NCI-H510A (cell line): ENCODE results near the gene ADAMTS17.
"Not testable (repeated sequence)": the region's sequence is repeated elsewhere in the genome, so short reads cannot be mapped to it uniquely, and the experiment has no call there.

Experiments used
- DNase-seq: peaks from one replicate; lab custom pipeline; 2025; lab: John Stamatoyannopoulos, UW

The ADAMTS17 gene

DNA sequence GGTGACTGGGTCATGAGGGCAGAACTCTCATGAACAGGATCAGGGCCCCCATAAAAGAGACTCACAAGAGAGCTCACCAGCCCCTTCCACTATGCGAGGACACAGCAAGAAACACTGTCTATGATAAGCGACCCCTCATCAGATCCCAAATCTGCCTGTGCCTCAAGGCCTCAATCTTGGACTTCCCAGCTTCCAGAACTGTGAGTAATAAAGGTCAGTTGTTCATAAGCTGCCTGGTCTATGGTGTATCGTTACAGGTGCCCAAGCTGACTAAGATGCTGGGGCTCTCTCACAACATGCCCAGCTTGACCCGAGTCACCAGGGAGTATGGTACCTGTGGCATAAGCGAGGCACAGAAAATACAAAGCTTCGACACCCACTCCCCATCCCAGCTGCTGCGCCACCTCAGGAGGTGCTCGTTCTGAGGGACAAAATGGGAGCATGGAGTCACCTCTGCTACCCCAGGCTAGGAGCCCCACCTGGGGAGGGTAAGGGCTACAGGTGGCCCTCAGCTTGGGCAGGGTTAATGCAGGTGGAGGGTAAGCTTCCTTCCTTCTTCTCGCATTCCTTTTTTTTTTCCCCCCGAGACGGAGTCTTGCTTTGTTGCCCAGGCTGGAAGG lies 234.1 kb downstream of the ADAMTS17 start:
- no peak for DNase-seq

DNA sequence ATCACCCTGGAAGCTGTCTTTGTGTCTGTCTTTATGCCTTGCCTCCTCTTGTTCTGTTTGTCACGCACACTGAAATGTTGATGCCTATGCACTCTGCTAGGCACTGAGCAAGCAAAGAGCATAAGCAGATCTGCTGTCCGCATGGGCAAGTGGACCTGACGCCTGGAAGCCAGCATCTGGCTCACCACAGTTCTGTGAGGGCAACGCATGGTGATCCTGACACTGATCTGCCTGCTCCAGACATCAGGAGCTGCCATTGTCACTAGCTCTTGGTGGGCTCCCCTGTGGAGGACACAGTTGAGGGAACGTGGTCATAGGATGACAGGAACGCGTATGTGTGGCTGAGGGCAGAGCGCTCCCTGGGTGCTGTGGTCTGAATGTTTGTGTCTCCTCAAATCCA lies 234.6 kb downstream of the ADAMTS17 start:
- DNase-seq, result no peak

DNA sequence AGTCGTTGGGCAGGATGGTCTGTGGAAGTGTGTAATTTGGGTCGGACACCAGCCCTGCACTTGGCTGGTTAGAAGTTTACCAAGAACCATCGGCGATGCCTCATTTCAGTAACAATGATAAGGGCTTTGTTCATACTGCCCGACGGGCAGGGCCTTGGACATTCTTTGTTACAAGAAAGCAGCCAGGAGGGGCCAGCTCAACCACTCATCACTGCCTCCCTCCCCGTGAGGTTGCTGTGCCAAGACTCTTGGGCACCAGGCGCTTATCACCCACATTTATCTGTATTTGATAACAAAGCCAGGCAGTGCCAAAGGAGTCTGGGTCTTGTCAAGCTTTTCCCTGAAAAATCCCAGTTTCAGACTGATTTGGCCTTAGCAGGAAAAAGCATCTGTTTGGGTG lies 235.0 kb downstream of the ADAMTS17 start:
- no peak for DNase-seq

DNA sequence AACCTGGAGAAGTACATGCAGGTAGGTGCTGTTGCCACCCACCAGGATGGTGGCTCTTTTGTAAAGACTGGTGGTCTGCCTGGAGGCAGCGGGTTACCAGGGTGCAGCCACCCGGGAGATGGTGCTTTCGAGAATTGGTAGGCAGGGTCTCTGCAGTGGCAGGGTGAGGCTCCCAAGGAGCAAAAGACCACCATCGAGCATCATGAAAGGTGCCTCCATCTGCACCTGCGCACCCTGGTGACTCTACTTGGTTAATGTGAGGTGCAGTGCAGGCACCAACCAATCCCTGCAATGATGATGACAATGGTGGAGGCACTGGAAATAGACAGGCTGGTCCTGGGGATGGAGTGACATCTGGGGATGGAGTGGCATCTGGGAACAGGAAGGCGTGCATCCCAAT lies 236.7 kb downstream of the ADAMTS17 start:
- DNase-seq, result no peak

DNA sequence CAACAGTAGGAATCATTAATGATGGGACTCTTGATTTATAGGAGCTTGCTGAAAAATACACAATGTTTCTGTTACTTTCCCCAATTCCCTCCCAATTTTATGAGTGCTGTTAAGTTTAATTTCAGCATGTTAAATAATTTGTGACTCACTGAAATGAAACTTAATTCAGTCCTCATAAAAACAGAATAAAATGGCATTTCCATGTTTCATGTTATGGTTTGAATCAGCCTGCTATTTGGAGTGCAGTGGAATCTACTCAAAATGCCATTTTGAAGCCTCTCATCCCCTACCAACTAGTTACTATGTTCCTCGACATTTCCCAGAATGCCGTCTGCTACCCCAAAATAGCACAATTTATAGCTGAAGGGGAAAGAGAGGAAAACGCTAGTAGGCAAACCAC lies 237.5 kb downstream of the ADAMTS17 start:
- DNase-seq, result no peak

DNA sequence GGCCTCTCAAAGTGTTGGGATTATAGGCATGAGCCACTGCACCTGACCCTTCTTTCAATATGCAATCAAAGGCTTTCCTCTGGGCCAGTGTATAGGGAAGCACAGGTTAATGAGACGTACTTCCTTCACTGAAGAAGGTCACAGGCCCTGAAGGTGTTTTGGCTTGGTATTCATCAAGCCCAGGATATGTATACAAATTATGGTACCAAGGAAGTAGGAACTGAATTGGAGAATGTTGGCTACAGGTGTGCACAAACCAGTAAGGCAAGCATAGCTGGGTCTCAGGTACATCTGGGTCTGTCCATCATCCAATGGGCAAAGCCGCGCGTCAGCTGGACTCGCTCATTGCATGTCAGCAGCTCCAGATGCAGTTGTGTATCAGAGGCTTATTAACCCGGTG lies 237.9 kb downstream of the ADAMTS17 start:
- no peak for DNase-seq

DNA sequence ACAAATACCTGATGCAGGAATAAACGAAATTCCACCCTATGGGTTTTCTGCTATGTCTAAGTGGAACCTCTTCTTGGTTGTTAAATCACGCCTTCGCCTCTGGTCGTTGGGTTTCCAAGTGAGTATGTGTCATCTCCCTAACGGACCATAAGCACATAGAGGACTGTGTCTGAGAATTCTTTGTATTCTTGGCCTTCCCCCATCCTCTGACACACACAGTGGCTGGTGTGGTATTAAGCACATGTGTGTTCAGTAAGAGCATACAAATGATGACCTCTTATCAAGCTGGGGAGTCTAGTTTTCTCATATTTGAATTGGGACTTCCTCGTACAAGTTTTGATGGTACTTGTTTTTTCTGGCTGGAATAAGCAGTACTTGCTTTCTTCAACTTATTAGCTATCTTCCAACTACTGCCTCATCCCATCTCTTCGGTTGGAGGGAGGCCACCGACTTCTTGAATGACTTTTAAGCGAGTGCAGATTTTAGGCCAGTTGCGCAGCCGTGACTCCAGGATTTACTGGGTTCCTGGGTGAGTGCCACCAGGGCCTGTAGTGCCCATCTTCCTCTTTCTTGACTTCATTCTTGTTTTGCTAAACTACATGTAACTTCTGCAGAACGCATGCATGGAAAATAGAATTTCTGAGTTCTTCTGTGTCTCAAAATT lies 240.2 kb downstream of the ADAMTS17 start:
- DNase-seq, result no peak

DNA sequence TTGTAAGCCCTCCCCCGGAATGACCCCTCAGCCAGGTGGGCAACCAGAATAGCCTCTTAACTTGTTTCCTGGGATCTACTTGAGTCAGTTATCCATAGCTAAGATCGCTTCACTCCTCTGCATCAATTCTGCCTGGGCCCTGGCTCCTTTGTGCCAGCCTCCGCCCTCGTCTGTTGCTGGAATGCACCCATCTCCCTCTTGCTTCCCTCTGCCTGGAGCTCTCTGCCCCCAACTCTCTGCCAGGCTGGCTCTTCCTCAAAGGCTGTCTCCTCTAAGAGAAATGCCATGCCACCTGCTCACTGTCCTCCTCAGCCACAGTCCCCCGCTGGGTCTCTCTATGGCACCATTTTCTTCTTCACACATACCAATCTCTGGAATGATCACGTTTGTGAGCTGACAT lies 240.8 kb downstream of the ADAMTS17 start:
- no peak for DNase-seq

DNA sequence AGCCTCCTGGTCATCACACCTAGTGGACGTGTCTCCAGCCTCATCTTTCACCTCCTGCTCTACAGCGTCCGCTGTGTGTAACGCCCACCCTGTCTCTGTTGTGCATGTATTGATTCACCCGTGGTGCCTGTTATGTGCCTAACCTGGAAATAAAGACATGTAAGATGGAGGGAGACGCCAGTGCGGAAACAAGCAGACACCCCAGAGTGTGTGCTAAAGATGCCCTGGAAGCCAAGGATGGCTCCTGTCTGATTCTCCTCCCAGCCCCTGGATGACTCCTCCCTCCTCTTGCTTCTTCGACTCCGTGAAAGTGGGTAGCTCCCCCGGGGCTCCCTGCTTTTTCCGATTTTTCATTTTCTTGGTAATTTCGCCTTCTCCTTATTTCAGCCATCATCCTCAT lies 241.8 kb downstream of the ADAMTS17 start:
- no peak for DNase-seq

DNA sequence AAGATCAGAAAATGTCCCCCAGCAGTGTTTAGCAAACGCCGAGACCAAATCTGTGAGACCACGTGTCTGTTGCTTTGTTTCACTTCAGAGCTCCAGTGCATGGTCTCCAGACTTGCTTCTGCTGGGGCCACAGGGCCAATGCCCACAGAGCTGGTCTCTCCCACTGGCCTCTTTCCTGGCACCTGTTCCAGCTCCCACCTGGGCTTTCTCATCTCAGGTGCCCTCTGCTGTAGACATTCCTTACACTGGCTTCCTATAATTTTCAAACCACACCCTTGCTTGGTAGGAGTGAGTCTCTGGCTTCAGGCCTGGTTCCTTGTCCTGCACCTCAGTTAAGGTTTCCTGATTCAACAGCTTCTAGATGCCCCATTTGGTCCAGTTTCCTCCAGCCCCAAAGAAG lies 243.1 kb downstream of the ADAMTS17 start:
- DNase-seq, result no peak

DNA sequence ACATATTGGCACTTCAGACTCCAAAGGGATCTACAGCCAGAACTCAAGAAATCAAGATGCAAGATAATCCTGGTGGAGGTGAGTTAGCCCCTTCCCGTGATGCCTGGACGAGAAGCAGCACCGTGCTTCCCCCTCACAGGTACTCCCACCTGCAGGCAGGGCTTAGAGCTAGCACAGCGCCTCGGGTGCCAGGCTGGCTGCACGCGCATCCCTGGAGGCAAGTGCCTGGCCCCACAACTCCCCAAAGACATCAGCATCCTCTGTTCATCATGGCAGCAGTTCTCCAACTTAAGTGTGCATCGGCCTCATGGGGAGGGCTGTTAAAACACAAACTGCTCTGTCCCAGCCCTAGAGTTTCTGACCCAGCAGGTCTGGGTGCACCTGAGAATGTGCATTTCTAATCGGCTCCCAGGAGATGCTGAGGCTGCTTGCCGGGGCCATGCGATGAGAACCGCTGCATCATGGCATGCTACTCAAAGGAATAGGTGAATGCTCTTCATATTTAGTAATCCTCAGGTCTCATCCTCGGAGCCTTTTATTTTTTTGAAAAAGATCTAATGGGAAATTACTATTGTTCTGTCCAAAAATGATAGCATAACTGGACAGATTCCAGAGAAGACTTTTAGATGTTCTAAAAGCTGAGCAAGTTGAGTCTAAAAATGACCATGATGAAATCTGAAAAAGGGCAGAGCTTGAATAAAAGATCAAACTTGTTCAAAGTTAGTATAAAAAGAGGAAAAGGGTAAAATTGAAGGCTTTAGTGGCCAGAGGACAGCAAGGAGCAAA lies 244.2 kb downstream of the ADAMTS17 start:
- DNase-seq, result no peak

DNA sequence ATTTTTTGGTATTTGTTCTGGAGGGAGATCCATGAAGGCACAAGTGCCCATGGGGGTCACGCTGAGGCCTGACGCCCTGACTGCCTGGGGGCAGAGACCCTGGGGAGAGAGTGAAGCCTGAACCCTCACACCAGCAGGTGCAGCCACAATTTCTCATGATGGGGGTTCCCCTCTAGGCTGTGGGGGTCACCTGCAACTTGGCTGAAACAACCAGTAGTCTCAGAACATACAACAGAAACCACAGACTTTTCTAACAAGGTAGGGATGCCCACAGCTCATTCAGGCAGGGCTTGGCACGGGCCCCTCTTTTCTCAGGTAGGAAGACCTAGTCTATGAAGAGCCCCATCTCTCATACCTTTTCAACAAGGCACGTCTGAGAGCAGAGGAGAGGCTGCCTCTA lies 245.1 kb downstream of the ADAMTS17 start:
- DNase-seq, result no peak

DNA sequence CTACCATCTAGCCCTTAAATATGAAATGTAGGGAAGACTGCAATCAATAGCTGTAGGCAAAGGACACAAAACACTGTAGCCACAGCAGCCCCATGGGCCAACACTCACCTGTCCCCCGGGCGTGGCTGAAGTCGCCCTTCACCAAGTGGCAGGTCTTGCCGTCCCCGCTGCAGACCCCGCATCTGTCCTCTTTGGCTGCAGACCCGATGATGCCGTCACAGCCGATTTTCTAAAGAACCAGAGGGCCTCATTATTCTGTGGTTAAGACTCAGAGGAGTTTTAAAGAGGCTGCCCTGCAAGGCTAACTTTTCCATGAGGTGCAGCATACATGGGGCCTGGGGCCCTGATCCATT lies 245.6 kb downstream of the ADAMTS17 start:
- DNase-seq, result no peak

DNA sequence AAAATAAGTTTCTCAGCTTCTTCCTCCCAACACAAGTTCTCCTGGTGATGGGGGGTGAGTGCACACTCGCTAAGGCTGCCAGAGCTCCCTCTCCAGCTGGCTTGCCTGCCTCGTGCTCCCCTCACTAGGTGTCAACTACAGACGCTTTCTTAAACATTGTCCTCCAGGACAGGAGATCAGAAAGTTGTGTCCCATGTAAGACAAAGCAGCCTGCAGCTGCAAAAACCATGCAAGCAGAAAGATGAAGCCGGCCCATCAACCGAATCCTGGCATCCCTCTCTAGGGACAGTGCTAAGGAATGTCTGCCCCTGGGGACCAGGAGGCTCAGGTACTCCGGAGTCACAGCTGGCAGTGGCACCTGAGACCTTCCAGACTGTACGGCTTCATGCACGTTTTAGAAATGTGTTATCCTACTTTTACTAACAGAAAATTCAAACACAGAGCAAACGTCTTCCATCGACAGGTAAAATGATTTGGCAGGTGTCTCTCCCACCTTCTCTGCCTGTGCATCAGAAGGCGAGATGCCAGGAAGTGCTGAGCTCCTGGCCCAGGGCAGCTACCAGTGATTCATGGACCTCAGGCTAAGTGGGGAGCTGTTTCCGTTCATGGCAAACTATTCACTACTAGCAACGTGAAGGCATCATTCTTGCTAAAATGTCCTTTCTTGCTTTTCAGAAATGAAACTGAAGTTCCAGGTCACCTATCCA lies 246.1 kb downstream of the ADAMTS17 start:
- no peak for DNase-seq

DNA sequence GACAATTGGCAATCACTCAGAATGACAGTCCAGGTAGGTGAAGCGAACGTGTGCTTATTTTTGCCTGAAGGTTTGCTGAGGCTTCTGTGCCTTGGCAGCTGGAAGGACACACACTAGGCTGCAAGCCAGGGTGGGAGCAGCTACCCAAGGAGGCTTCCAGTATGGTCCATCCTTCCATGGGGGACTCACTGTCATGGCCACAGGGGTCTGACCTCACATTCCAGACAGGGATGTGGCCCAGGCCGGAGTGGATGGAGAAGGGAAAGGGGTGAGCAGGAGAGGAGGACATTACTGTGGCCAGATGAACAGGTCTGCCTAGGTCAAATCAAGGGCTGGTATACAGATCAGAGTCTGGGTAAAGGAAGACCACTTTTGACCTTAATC lies 247.7 kb downstream of the ADAMTS17 start:
- DNase-seq, result no peak

DNA sequence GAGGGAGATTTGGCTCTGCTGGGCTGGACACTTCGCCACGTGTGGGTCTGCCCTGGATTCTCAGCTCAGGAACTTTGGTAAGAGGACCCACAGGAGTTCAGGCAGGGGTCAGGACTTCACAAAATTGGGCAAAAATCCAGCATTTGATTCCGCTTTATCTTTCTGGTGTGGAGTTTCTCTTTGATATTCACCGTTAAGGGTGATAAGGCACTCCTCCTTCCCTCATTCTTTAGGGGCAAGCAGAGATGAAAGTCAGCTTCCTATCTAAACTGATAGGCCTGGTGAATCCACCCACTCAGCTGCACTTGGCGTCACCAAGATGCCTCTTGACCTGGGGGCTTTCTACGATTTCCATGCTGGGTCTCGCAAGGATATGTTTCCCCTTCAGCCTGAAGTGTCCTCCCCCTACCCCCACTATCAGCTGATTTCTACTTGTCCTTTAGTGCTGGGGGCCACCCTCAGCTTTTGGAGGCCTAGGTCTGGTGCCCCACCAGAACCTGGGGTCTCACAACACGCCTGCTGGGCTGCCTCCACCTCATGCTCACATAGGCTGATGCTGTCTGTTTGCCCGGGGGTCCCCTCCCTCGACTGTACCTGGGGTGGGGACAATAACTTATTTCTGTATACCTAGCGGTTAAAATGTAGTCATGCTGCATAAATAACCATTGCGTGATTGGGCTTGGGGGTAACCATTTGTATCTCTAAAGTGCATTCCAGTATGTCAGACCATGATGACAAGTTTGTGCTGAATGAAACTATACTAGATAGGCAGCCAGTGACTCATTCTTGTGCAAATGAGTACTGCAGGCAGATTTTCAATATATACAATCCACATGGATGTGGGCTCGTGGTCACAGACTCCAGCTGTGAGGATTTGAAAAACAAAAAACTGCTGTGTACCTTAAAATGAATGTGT lies 248.3 kb downstream of the ADAMTS17 start:
- no peak for DNase-seq

DNA sequence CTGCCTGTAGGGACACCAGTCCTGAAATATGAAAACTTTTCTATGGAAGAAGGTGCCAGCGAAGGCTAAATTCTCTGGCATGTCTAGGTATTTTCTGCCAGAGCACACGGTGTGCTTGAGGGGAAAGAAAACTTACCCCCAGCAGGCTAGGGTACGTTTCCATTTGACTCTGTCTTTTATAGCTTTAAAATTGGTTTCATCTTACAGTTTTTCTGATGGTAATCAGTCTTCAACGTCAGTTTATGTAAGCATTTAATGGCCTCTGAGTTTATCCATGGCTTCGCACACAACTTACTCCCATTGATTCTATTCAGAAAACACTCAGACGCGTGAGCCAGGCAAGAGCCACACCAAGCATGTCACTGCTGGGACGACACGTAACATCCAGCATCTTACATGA lies 249.7 kb downstream of the ADAMTS17 start:
- DNase-seq, result no peak

DNA sequence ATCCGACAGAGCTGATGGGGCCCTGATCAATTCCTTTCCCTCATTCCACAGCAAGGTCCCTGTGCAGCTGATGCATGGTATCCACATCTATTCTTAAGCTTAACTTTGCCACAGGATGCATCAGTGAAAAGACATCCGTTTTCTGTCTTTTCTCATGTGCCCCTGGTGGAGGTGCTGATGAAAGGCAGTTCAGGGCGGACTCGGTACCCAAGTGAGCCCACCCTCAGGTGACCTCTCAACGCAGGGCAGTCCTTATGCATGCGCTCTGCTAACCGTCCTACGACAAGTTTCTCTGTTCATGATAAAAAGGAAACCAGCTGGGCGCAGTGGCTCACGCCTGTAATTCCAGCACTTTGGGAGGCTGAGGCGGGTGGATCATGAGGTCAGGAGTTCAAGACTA lies 251.4 kb downstream of the ADAMTS17 start:
- no peak for DNase-seq

DNA sequence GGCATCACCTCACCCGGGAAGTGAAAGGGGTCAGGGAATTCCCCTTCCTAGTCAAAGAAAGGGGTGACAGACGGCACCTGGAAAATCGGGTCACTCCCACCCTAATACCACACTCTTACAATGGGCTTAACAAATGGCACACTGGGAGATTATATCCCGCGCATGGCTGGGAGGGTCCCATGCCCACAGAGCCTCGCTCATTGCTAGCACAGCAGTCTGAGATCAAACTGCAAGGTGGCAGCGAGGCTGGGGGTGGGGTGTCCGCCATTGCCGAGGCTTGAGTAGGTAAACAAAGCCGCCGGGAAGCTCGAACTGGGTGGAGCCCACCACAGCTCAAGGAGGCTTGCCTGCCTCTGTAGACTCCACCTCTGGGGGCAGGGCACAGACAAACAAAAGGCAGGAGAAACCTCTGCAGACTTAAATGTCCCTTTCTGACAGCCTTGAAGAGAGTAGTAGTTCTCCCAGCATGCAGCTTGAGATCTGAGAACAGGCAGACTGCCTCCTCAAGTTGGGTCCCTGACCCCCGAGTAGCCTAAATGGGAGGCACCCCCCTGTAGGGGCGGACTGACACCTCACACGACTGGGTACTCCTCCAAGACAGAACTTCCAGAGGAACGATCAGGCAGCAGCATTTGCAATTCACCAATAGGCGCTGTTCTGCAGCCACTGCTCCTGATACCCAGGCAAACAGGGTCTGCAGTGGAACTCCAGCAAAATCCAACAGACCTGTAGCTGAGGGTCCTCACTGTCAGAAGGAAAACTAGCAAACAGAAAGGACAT lies 257.5 kb downstream of the ADAMTS17 start:
- not testable (repeated sequence) for DNase-seq

DNA sequence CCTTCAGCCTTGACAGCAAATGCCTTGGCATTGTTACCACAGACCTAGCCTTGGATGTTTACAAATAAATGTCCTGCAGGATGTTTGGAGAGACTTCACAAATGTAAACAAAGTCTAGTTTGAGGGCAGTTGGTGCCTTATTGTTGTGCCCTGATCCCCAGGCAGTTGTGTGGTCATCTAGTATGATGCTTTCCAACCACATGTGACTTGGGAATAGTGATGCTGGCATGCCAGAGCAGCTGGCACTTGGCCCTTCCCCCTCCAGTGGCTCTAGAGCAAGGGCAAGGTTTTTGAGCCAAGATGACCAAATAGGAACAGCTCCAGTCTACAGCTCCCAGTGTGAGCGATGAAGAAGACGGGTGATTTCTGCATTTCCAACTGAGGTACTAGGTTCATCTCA lies 258.2 kb downstream of the ADAMTS17 start:
- no peak for DNase-seq
